Natural killer cell treated with Interleukin-12 subunit alpha and Interleukin-12 subunit beta and Interleukin-15 and Interleukin-18, amount 100 ng/mL, for 72 hours (primary cell): ENCODE data around the gene PRDM16. TPM values are rescaled to one million over a fixed set of nuclear protein-coding genes. Genes with fewer than 3 reads are reported as not detected.

ENCODE experiments used
- ATAC-seq, 2 donors: fragments of 150-1000 bp; cut with Tn5 transposase in 1 of 2; sonication (Bioruptor Pico), chemical (Tn5 transposase) in 1 of 2; 2 replicates each; pipeline ENCODE4 v1.10.0; 2021
- DNase-seq: peaks from one replicate; pipeline ENCODE4 v3.0.0; 2022; ENCODE audit warnings: low spot score
- H3K27ac Mint-ChIP-seq, 2 donors: 1 replicate in 1 of 2; 2 replicates in 1 of 2; pipeline ENCODE4 v1.8.0; 2022; ENCODE audit warnings: mixed read lengths in 2 of 2, mild to moderate bottlenecking in 1 of 2, moderate library complexity in 1 of 2
- H3K27me3 Mint-ChIP-seq, 2 donors: 1 replicate in 1 of 2; 2 replicates in 1 of 2; pipeline ENCODE4 v1.8.0; 2022; ENCODE audit warnings: mixed read lengths in 2 of 2
- H3K36me3 Mint-ChIP-seq: one replicate; pipeline ENCODE4 v1.8.0; 2022; ENCODE audit warnings: mixed read lengths
- H3K4me1 Mint-ChIP-seq, 2 donors: 1 replicate in 1 of 2; 2 replicates in 1 of 2; pipeline ENCODE4 v1.8.0; 2022; ENCODE audit warnings: low read depth in 2 of 2, mixed read lengths in 2 of 2, mild to moderate bottlenecking in 1 of 2
- H3K4me3 Mint-ChIP-seq: one replicate; pipeline ENCODE4 v1.8.0; 2022; ENCODE audit warnings: mixed read lengths
- H3K9me3 Mint-ChIP-seq: 2 replicates; pipeline ENCODE4 v1.8.0; 2022; ENCODE audit warnings: mixed read lengths
- total RNA-seq, 2 donors: library from RNA; stranded (reverse); gene quantifications; one replicate each; pipeline ENCODE4 v1.2.3, GENCODE V29; 2022

Gene PRDM16
- total RNA-seq = not detected

GRCh38 chr1:3068564-3069431 lies at the start of gene PRDM16:
PRDM16 (plus strand) TSS chr1:3069203; CDS start chr1:3069260, 57 bp downstream.
- DNase-seq = peak; percentile 39
- Mint-ChIP-seq H3K9me3 (no peaks in the 10 kb centered on the region), H3K36me3 (no peaks in the 10 kb centered on the region), H3K27ac (no peak within 1 kb of the TSS), H3K27me3 (peaks cover 0 to 8% of the 10 kb centered on the region in 2 donors), H3K4me3 (peak within 1 kb of the TSS; percentile 78), H3K4me1 (peaks cover 0 to 3% of the 10 kb centered on the region in 2 donors)
- ATAC-seq = no peak

GRCh38 chr1:3019516-3020051 lies 49.4 kb upstream of the PRDM16 start:
- Mint-ChIP-seq H3K4me3 (no peak overlapping the region), H3K4me1 (no peaks in the 10 kb centered on the region), H3K36me3 (no peaks in the 10 kb centered on the region), H3K27me3 (no peaks in the 10 kb centered on the region), H3K27ac (no peak overlapping the region), H3K9me3 (no peaks in the 10 kb centered on the region)
- DNase-seq (peak; percentile 48), ATAC-seq (no peak)

GRCh38 chr1:3020263-3020909 lies 48.6 kb upstream of the PRDM16 start:
- Mint-ChIP-seq H3K27me3 (no peaks in the 10 kb centered on the region), H3K4me3 (no peak overlapping the region), H3K27ac (no peak overlapping the region), H3K9me3 (no peaks in the 10 kb centered on the region), H3K36me3 (no peaks in the 10 kb centered on the region), H3K4me1 (no peaks in the 10 kb centered on the region)
- DNase-seq (peak; percentile 18), ATAC-seq (no peak)

GRCh38 chr1:3021233-3021671 lies 47.8 kb upstream of the PRDM16 start, which contains the start of gene ACTRT2:
ACTRT2 (plus strand) TSS chr1:3021467; CDS start chr1:3021687, 220 bp downstream.
- H3K9me3 Mint-ChIP-seq = no peaks in the 10 kb centered on the region
- no peak within 1 kb of the TSS for H3K27ac Mint-ChIP-seq
- ATAC-seq (no peak), DNase-seq (peak; percentile 49)
- H3K4me1 Mint-ChIP-seq = no peaks in the 10 kb centered on the region
- H3K27me3 Mint-ChIP-seq = no peaks in the 10 kb centered on the region
- no peak within 1 kb of the TSS for H3K4me3 Mint-ChIP-seq
- no peaks in the 10 kb centered on the region for H3K36me3 Mint-ChIP-seq

GRCh38 chr1:3021801-3022401 lies 47.1 kb upstream of the PRDM16 start:
- H3K27me3 Mint-ChIP-seq = no peaks in the 10 kb centered on the region
- DNase-seq = peak; percentile 49
- H3K36me3 Mint-ChIP-seq = no peaks in the 10 kb centered on the region
- H3K4me1 Mint-ChIP-seq = no peaks in the 10 kb centered on the region
- no peak overlapping the region for H3K27ac Mint-ChIP-seq
- H3K9me3 Mint-ChIP-seq = no peaks in the 10 kb centered on the region
- ATAC-seq = no peak
- H3K4me3 Mint-ChIP-seq = no peak overlapping the region

DNA sequence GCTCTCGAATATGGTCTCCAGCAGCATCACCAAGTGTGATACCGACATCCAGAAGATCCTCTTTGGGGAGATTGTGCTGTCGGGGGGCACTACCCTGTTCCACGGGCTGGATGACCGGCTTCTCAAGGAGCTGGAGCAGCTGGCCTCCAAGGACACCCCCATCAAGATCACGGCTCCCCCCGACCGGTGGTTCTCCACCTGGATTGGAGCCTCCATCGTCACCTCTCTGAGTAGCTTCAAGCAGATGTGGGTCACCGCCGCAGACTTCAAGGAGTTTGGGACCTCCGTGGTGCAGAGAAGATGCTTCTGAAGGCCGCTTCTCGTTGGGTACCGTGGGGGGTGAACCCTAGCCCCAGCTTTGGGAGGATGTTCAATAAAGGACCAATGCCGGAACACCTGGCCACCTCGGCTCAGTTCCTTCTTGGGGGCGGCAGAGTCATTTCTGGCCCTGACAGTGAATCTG lies 46.5 kb upstream of the PRDM16 start:
- peak; percentile 57 for DNase-seq
- Mint-ChIP-seq H3K36me3 (no peaks in the 10 kb centered on the region), H3K27me3 (no peaks in the 10 kb centered on the region), H3K27ac (no peak overlapping the region), H3K4me1 (no peaks in the 10 kb centered on the region), H3K4me3 (no peak overlapping the region), H3K9me3 (no peaks in the 10 kb centered on the region)
- no peak for ATAC-seq

DNA sequence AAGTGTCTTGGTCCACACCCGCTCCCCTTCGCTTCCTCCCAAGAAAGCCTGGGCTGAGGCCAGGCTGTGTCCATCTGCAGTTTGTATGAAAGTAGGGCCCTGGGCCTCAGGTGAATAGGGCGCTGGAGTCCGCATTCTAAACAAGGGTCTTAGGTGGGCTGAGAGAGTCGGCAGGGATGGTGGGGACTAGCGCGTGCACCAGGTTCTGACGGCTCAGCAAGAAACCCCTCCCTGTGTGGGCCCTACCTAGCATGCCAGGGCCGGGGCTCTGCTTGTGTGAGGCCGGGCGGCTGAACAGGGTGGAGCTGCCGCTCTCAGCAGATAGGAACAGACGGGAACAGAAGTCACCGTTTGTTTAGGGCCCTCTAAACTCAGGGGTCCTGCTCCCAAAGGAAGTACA lies 46.0 kb upstream of the PRDM16 start:
- peak; percentile 16 for DNase-seq
- H3K4me3 Mint-ChIP-seq = no peak overlapping the region
- H3K9me3 Mint-ChIP-seq = no peaks in the 10 kb centered on the region
- no peak overlapping the region for H3K27ac Mint-ChIP-seq
- no peaks in the 10 kb centered on the region for H3K4me1 Mint-ChIP-seq
- no peaks in the 10 kb centered on the region for H3K36me3 Mint-ChIP-seq
- no peak for ATAC-seq
- H3K27me3 Mint-ChIP-seq = no peaks in the 10 kb centered on the region

GRCh38 chr1:3024019-3024418 lies 45.0 kb upstream of the PRDM16 start:
- no peak overlapping the region for H3K27ac Mint-ChIP-seq
- DNase-seq = no peak
- no peaks in the 10 kb centered on the region for H3K36me3 Mint-ChIP-seq
- H3K4me3 Mint-ChIP-seq = no peak overlapping the region
- H3K27me3 Mint-ChIP-seq = no peaks in the 10 kb centered on the region
- H3K9me3 Mint-ChIP-seq = no peaks in the 10 kb centered on the region
- no peaks in the 10 kb centered on the region for H3K4me1 Mint-ChIP-seq
- ATAC-seq = no peak

DNA sequence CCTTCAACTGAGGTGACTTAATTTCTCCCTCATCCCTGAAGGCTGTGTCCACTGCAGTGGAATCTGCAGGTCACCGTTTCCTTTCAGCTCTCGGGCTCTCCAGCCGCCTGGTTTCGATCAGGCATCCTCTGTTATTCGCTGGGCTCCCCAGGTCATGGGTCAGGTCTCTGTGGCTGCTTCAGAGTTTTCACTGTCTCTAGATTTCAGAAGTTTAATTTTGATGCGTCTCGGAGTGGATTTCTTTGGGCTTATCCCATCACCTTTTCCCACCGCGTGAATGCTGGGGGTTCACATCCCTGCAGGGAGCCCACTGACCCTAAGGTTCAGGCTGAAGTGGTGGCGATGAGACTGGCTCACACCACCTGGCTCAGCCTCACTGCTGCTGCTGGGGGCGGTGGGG lies 44.4 kb upstream of the PRDM16 start:
- Mint-ChIP-seq H3K36me3 (no peaks in the 10 kb centered on the region), H3K9me3 (no peaks in the 10 kb centered on the region), H3K4me3 (no peak overlapping the region), H3K4me1 (no peaks in the 10 kb centered on the region), H3K27me3 (no peaks in the 10 kb centered on the region), H3K27ac (no peak overlapping the region)
- ATAC-seq = no peak
- peak; percentile 25 for DNase-seq

DNA sequence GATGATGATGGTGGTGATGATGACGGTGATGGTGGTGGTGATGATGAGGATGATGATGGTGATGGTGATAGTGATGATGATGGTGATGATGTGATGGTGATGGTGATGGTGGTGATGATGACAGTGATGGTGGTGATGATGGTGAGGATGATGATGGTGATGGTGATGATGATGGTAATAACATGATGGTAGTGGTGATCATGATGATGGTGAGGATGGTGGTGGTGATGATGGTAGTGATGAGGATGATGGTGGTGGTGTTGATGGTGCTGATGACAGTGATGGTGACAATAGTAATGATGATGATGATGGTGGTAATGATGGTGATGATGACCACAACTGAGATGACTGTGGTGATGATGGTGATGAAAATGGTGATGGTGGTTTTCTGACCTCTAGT lies 42.9 kb upstream of the PRDM16 start:
- no peaks in the 10 kb centered on the region for H3K9me3 Mint-ChIP-seq
- no peaks in the 10 kb centered on the region for H3K36me3 Mint-ChIP-seq
- no peak for ATAC-seq
- H3K4me3 Mint-ChIP-seq = no peak overlapping the region
- H3K4me1 Mint-ChIP-seq = no peaks in the 10 kb centered on the region
- no peak overlapping the region for H3K27ac Mint-ChIP-seq
- no peaks in the 10 kb centered on the region for H3K27me3 Mint-ChIP-seq
- no peak for DNase-seq

DNA sequence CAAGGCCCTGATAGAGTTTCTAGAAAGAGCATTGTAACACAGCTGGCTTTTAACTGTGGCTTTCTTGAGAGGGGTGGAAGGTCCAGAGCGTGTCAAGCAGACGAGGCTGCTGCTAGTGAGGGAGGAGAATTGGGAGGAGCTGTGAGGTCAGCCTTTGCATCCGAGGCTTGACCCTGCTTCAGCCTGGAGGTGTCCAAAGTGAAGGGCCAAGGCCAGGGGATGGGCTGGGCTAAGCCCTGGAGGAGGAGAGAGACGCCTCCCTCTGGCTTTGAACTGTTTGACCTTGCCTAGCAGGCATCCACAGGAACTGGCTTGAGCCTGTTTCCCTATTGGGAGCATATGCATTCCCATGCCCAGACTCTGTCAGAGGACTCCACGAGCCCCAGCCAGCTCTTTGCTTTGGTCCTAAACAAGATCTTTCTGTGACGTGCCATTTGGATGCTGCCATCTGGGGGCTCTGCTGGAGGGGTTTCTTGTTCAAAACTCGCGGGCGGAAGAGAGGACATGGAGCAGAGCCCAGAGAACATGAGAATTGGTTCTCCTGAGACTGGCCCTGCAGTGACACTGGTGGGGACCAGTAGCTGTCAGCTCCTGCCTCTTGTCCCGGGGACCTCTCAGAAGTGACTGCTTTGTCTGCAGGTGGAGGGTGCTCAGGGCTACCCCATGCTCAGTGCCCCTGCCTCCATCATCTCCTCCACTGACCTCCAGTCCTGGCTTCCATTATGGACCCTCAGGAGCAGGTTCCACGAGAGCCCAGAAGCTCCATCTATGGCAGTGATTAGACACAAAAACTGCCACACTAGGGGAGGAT lies 42.2 kb upstream of the PRDM16 start:
- H3K4me1 Mint-ChIP-seq = no peaks in the 10 kb centered on the region
- no peaks in the 10 kb centered on the region for H3K27me3 Mint-ChIP-seq
- DNase-seq (peak; percentile 32), ATAC-seq (no peak)
- no peak overlapping the region for H3K27ac Mint-ChIP-seq
- H3K36me3 Mint-ChIP-seq = no peaks in the 10 kb centered on the region
- no peak overlapping the region for H3K4me3 Mint-ChIP-seq
- no peaks in the 10 kb centered on the region for H3K9me3 Mint-ChIP-seq

GRCh38 chr1:3027611-3028371 lies 41.2 kb upstream of the PRDM16 start:
- no peaks in the 10 kb centered on the region for H3K27me3 Mint-ChIP-seq
- no peaks in the 10 kb centered on the region for H3K36me3 Mint-ChIP-seq
- H3K27ac Mint-ChIP-seq = no peak overlapping the region
- ATAC-seq (peak in 1 of 2 donors; percentile 7), DNase-seq (peak; percentile 51)
- no peak overlapping the region for H3K4me3 Mint-ChIP-seq
- no peaks in the 10 kb centered on the region for H3K9me3 Mint-ChIP-seq
- no peaks in the 10 kb centered on the region for H3K4me1 Mint-ChIP-seq
